Right cardiac atrium (tissue), 5 donors: ENCODE data around the gene DNAJB5. TPM values are rescaled to one million over a fixed set of nuclear protein-coding genes. Genes with fewer than 3 reads are reported as not detected.

Experiments
- ATAC-seq, 2 donors: fragments of 200-7000 bp; cut with Tn5 transposase; one replicate each; pipeline versions ENCODE4 v1.8.0 to v1.9.1; 2020; ENCODE audit warnings: moderate library complexity in 2 of 2, mild to moderate bottlenecking in 1 of 2
- DNase-seq, 3 donors: peaks; one replicate each; pipeline ENCODE4 v3.0.0-alpha.2; 2020
- H3K27ac ChIP-seq: one replicate; pipeline ENCODE4 v1.5.1; 2013; ENCODE audit warnings: mild to moderate bottlenecking, low read length, control low read depth, moderate library complexity
- H3K27me3 ChIP-seq: one replicate; pipeline ENCODE4 v1.6.1; 2013; ENCODE audit not compliant: control insufficient read depth, insufficient read depth
- H3K4me1 ChIP-seq: one replicate; pipeline ENCODE4 v1.6.1; 2013; ENCODE audit warnings: low read length; ENCODE audit not compliant: control insufficient read depth, insufficient read depth
- H3K4me3 ChIP-seq: one replicate; pipeline ENCODE4 v1.5.1; 2013; ENCODE audit warnings: low read length, control low read depth
- H3K9me3 ChIP-seq: one replicate; pipeline ENCODE4 v1.6.1; 2013; ENCODE audit warnings: low read length; ENCODE audit not compliant: control insufficient read depth
- WGBS: extraction: QIAGEN DNeasy Blood & Tissue Kit; methylation state at CpG from one replicate; pipeline ENCODE4 v1.1.7; 2013; 5-methylcytosine and 5-hydroxymethylcytosine counted together
- intact Hi-C, 4 donors: fragments of 100-400 bp; cut with DNase I; formaldehyde crosslinking; loops; one replicate each; pipeline versions ENCODE4 v1.11.0 to v1.14.0; 2022 to 2023
- polyA plus RNA-seq: library from polyadenylated mRNA; stranded (reverse); fragments of 200-250 nt; gene quantifications from one replicate; pipeline ENCODE4 v1.2.3, GENCODE V29; 2013
- total RNA-seq, 4 donors: library from RNA; stranded (reverse); fragmentation: NEBNext Ultra II Directional; extraction: Animal tissue kit (Norgen Biotek cat#: 25700); gene quantifications; one replicate each; pipeline ENCODE4 v1.2.1, GENCODE V29; 2021
- donor health status: healthy with polysubstance abuse.
- donor health status: DM: no; HTN: yes; CAD: no.
- donor health status: DM: no; HTN: no; CAD: no.
- donor health status: DM: no; HTN: yes; CAD: no; lungs with severe emphysema.
- donor health status: DM: yes; HTN: yes; CAD: no.

The DNAJB5 gene
- total and polyA plus RNA-seq, 5 donors = 37.8 to 75.7 (median 59.5) TPM

- Histone ChIP-seq H3K27me3 (no peaks in the 10 kb centered on the region), H3K4me1 (peaks cover 2% of the 10 kb centered on the region), H3K4me3 (no peak overlapping the region), H3K27ac (no peak overlapping the region), H3K9me3 (no peaks in the 10 kb centered on the region)
- ATAC-seq (no peak), DNase-seq (no peak)
- WGBS = 74% methylated on average over 4 of the region's 4 CpGs
- intact Hi-C loops = no loop called here
These were observed 39.7 kb downstream of the DNAJB5 start for GRCh38 chr9:35029241-35029640.

DNA sequence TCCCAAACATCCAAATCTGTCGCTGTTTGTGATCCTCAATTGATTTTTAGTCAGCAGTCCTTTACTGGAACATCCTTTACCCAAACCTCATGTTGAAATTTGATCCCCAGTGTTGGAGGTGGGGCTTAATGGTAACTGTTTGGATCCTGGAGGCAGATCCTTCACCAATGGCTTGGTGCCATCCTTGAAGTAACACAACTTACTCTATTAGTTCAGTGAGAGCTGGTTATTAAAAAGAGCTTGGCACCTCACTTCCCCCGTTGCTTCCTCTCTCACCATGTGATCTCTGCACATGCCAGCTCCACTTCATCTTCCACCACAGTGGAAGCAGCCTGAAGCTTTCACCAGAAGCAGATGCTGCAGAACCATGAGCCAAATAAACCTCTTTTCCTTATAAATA, 40.3 kb downstream of the DNAJB5 start:
- H3K9me3 ChIP-seq = no peaks in the 10 kb centered on the region
- peaks cover 2% of the 10 kb centered on the region for H3K4me1 ChIP-seq
- no peak overlapping the region for H3K27ac ChIP-seq
- 69% methylated on average over 2 of the region's 2 CpGs for WGBS
- DNase-seq = no peak
- intact Hi-C loops = no loop called here
- no peak overlapping the region for H3K4me3 ChIP-seq
- peak in 1 of 2 donors; percentile 43 for ATAC-seq
- H3K27me3 ChIP-seq = no peaks in the 10 kb centered on the region

- WGBS = 93% methylated on average over 2 of the region's 2 CpGs
- intact Hi-C loops = no loop called here
- ATAC-seq (no peak), DNase-seq (no peak)
- H3K27ac ChIP-seq = no peak overlapping the region
- no peaks in the 10 kb centered on the region for H3K9me3 ChIP-seq
- no peaks in the 10 kb centered on the region for H3K4me1 ChIP-seq
- no peaks in the 10 kb centered on the region for H3K27me3 ChIP-seq
- no peak overlapping the region for H3K4me3 ChIP-seq
These were observed 43.6 kb downstream of the DNAJB5 start for GRCh38 chr9:35033101-35033500.

DNA sequence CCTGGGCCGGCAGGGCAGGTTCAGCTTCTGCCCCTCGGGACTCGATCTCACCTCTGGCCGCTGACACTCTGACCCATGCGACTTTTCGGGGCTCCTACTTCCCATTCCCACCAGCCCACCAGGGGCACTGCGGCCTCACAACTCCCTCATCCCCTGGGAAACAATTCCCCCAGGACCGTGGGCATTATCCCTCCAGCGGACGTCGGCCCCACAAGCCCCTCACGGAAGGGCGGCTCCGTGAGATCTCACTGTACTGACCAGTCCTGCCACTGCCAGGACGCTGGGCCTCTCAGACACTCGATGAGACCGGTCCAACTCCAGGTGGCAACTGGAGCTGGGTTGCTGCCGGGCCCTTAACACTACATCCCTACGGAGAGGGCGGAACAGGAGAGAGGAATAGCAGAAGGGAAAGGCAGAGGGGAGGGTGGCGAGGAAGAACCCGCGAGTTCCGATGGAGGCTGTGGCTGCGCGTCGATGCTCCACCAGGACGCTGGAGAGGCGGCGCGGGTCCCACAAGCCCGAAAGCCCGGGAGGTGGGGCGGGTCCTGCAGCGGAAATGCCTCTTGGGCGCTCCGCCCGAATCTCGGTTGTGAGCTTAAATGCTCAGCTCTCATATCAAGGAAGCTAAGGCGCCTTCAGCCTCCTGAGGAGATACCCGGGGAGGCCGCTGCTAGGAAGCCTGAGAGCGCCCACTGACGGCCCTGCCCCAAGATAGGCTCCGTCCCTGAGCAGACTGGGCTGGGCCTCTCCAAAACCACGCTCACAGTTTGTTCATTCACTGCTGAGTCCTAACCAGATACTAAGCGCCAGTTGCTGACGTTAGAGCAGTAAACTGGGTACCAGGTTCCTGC, 46.5 kb downstream of the DNAJB5 start:
- Histone ChIP-seq H3K27me3 (no peaks in the 10 kb centered on the region), H3K9me3 (no peaks in the 10 kb centered on the region), H3K4me3 (peak overlapping the region; percentile 7), H3K27ac (no peak overlapping the region), H3K4me1 (no peaks in the 10 kb centered on the region)
- ATAC-seq = peak; percentile 88 to 96
- peak; percentile 84 to 92 (median 90) for DNase-seq
- intact Hi-C loops = no loop called here
- WGBS = 32% methylated on average over 48 of the region's 48 CpGs

- 77% methylated on average over 3 of the region's 3 CpGs for WGBS
- ATAC-seq (peak; percentile 38 to 43), DNase-seq (no peak)
- Histone ChIP-seq H3K4me1 (no peaks in the 10 kb centered on the region), H3K27me3 (no peaks in the 10 kb centered on the region), H3K9me3 (no peaks in the 10 kb centered on the region), H3K4me3 (no peak overlapping the region), H3K27ac (no peak overlapping the region)
- intact Hi-C loops = no loop called here
These were observed 52.6 kb downstream of the DNAJB5 start for GRCh38 chr9:35042081-35042604.

DNA sequence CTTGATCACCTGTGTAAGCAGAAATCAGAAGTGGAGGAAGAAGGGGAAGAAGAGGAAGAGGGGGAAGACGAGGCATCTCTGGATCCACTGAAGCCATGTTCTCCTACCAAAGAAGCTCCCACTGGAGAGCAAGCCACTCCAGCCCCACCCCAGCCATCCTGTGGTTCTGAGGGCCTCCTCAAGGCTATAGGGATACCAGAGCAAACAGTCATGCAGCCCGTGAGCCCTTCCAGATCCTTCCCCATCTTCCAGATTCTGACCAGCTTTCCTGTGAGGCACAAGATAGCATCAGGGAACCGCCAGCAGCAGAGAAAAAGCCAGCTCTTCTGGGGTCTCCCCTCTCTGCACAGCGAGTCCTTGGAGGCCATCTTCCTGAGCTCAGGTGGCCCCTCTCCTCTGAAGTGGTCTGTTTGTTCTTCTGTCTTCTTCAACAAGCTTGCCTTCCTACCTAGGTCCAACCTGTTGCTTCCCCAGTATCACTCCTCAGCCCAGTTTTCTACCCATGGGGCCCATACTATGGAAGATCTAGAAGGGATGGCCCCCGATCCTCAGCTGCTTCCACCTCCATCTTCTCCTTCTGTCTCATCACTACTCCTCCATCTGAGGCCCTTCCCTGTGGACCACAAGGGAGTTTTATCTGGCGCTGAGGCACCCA, 53.5 kb downstream of the DNAJB5 start:
- ATAC-seq = no peak
- WGBS = 96% methylated on average over 6 of the region's 6 CpGs
- Histone ChIP-seq H3K27me3 (no peaks in the 10 kb centered on the region), H3K4me1 (no peaks in the 10 kb centered on the region), H3K4me3 (no peak overlapping the region), H3K9me3 (no peaks in the 10 kb centered on the region), H3K27ac (no peak overlapping the region)
- no peak for DNase-seq
- intact Hi-C loops = no loop called here

GRCh38 chr9:35044071-35044470, 54.5 kb downstream of the DNAJB5 start:
- no peak overlapping the region for H3K27ac ChIP-seq
- intact Hi-C loops = no loop called here
- H3K9me3 ChIP-seq = no peaks in the 10 kb centered on the region
- no peaks in the 10 kb centered on the region for H3K27me3 ChIP-seq
- WGBS = 75% methylated on average over 3 of the region's 3 CpGs
- H3K4me1 ChIP-seq = no peaks in the 10 kb centered on the region
- DNase-seq (no peak), ATAC-seq (no peak)
- H3K4me3 ChIP-seq = no peak overlapping the region

Other genes with a start within 250 kb of the DNAJB5 start
- gene PHF24, start 31.5 kb upstream of the DNAJB5 start, total RNA-seq = 1 to 10 TPM in 1 of 4 donors, under 1 TPM in 3; 0.03 to 1.3 (median 0.28) TPM
- gene PHF24, start 31.5 kb upstream of the DNAJB5 start, polyA plus RNA-seq = 0.07 TPM
- 100 to 1,000 TPM; 184 to 224 (median 192) TPM for gene VCP, start 82.9 kb downstream of the DNAJB5 start, total RNA-seq
- 149 TPM for gene VCP, start 82.9 kb downstream of the DNAJB5 start, polyA plus RNA-seq
- 1 to 10 TPM; 2.1 to 8.8 (median 4.6) TPM for gene FANCG, start 90.2 kb downstream of the DNAJB5 start, total RNA-seq
- 4.7 TPM for gene FANCG, start 90.2 kb downstream of the DNAJB5 start, polyA plus RNA-seq
- gene PIGO, start 106.8 kb downstream of the DNAJB5 start, total RNA-seq = 10 to 100 TPM; 10.2 to 17.6 (median 12.7) TPM
- gene PIGO, start 106.8 kb downstream of the DNAJB5 start, polyA plus RNA-seq = 10.0 TPM
- gene STOML2, start 113.4 kb downstream of the DNAJB5 start, total RNA-seq = 100 to 1,000 TPM; 104 to 117 (median 110) TPM
- 118 TPM for gene STOML2, start 113.4 kb downstream of the DNAJB5 start, polyA plus RNA-seq
- gene ATOSB, start 126.1 kb downstream of the DNAJB5 start, total RNA-seq = 10 to 100 TPM; 15.5 to 19.5 (median 16.9) TPM
- gene ATOSB, start 126.1 kb downstream of the DNAJB5 start, polyA plus RNA-seq = 14.0 TPM
- gene UNC13B, start 172.3 kb downstream of the DNAJB5 start, total RNA-seq = 10 to 100 TPM; 20.9 to 23.4 (median 21.1) TPM
- 8.8 TPM for gene UNC13B, start 172.3 kb downstream of the DNAJB5 start, polyA plus RNA-seq